ENCODE measurements around the gene KRTAP16-1.
"Not testable (repeated sequence)": the region's sequence is repeated elsewhere in the genome, so short reads cannot be mapped to it uniquely, and the experiment has no call there.

The KRTAP16-1 gene

DNA sequence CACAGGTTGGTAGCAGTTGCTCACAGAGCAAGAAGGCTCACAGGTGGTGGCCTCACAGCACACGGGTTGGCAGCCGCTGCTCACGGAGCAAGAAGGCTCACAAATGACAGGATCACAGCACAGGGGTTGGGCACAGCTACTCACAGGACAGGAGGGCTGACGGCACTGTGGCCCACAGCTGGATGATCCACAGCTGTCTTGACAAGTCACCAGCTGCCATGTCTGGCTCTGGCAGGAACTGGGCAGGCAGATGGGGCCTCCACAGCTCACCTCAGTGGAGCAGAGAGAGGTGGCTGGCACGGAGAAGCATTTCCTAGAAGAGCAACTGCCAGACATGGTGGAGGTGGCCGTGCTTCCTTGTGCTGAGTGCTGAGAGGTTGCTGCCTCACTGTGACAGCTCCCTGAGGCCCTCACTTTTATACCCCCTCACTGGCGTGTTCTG is at the start of gene KRTAP16-1:
TSS of gene KRTAP16-1 (minus strand) at position 392 of the 442 bp plus-strand sequence. CDS start at position 336, 56 bp downstream.
- H3K4me3 ChIP-seq: no peak within 1 kb of the TSS
- no peaks in the 10 kb centered on the region for H3K36me3 ChIP-seq
- DNase-seq: no peak
- TF ChIP-seq, protein P1, sequence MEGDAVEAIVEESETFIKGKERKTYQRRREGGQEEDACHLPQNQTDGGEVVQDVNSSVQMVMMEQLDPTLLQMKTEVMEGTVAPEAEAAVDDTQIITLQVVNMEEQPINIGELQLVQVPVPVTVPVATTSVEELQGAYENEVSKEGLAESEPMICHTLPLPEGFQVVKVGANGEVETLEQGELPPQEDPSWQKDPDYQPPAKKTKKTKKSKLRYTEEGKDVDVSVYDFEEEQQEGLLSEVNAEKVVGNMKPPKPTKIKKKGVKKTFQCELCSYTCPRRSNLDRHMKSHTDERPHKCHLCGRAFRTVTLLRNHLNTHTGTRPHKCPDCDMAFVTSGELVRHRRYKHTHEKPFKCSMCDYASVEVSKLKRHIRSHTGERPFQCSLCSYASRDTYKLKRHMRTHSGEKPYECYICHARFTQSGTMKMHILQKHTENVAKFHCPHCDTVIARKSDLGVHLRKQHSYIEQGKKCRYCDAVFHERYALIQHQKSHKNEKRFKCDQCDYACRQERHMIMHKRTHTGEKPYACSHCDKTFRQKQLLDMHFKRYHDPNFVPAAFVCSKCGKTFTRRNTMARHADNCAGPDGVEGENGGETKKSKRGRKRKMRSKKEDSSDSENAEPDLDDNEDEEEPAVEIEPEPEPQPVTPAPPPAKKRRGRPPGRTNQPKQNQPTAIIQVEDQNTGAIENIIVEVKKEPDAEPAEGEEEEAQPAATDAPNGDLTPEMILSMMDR (IDR thresholded peaks at IDR 0.05): no peak
- H3K27ac ChIP-seq: no peak within 1 kb of the TSS
- no peaks in the 10 kb centered on the region for H3K9me3 ChIP-seq
- H3K4me1 ChIP-seq: peaks cover 0 to 8% (median 0%) of the 10 kb centered on the region in 4 donors
- H3K27me3 ChIP-seq: peaks cover 0 to 16% of the 10 kb centered on the region in 2 donors
- intact Hi-C loops (cut with DNase I; ENCODE audit: low total_unique reads): no loop called here

- TF ChIP-seq, protein P1 (IDR thresholded peaks at IDR 0.05): no peak
- intact Hi-C loops (cut with DNase I; ENCODE audit: low total_unique reads): no loop called here
- Histone ChIP-seq H3K4me1 (no peaks in the 10 kb centered on the region), H3K4me3 (no peak overlapping the region), H3K27ac (no peak overlapping the region), H3K27me3 (no peaks in the 10 kb centered on the region), H3K36me3 (no peaks in the 10 kb centered on the region), H3K9me3 (peaks cover 0 to 5% (median 0%) of the 10 kb centered on the region in 3 donors)
- DNase-seq: no peak
These were observed 45.4 kb upstream of the KRTAP16-1 start for GRCh38 chr17:41354536-41354935.

DNA sequence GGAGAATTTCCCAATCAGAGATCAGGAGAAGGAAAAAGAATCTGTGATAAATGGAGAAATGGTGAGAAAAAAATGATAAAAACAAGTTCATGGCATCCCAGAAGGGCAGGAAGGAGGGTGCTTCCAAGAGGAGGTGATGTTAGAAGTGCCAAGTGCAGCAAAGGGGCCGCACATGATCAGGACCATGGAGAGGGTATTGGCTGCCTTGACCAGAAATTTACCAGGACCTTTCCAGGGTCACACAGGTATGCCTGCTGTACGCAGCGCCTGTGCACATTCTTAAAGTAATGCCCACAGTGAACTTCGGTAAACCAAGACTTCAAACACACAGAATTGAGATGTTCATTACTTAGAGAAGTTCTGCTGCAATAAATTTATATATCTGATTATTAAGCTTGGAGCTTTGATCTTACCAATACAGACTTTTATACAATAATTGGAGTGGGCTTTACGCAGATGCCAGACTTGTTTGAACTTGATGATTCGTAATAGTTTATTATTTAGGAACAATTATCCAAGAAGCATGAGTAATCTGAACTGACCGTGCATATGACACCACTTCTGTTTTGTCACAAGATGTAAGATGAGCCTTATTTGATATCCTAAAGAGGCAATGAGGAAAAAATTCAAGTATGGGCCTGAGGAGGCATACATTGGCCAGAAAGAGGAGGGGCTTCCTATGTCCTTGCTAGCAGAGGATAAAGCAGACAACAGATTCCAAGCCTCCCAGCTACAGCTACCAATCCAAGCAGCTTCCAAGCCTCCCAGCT is 43.7 kb upstream of the KRTAP16-1 start:
- Histone ChIP-seq H3K4me1 (no peaks in the 10 kb centered on the region), H3K36me3 (no peaks in the 10 kb centered on the region), H3K9me3 (peaks cover 0 to 5% (median 0%) of the 10 kb centered on the region in 3 donors), H3K4me3 (no peak overlapping the region), H3K27ac (no peak overlapping the region), H3K27me3 (no peaks in the 10 kb centered on the region)
- TF ChIP-seq, protein P1 (IDR thresholded peaks at IDR 0.05): no peak
- DNase-seq: no peak
- intact Hi-C loops (cut with DNase I; ENCODE audit: low total_unique reads): no loop called here

DNA sequence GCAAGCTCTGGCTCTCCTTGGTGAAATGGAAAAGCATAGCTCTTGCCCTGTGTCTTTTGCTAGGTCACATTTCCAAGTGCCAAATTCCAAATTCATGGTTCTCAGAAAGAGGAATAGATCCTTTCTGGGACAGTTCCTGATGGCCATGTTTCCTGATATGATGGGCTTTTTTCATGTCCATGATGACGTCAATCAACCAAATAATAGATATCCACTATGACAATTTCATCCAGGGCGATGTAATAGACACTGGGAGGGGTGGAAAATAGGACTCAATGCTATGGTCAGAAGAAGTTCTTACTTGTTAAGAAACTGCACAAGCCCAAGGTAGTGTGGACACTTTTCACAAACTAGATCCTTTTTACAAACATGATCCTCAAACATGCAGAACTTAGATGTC is 42.1 kb upstream of the KRTAP16-1 start:
- Histone ChIP-seq H3K4me3 (no peak overlapping the region), H3K4me1 (no peaks in the 10 kb centered on the region), H3K27me3 (no peaks in the 10 kb centered on the region), H3K9me3 (peaks cover 0 to 2% (median 0%) of the 10 kb centered on the region in 3 donors), H3K27ac (no peak overlapping the region), H3K36me3 (no peaks in the 10 kb centered on the region)
- TF ChIP-seq, protein P1 (IDR thresholded peaks at IDR 0.05): no peak
- intact Hi-C loops (cut with DNase I; ENCODE audit: low total_unique reads): no loop called here
- no peak for DNase-seq

- H3K4me1 ChIP-seq; H3K27me3 ChIP-seq; H3K36me3 ChIP-seq; DNase-seq; H3K9me3 ChIP-seq; H3K27ac ChIP-seq; H3K4me3 ChIP-seq; intact Hi-C loops (cut with DNase I; ENCODE audit: low total_unique reads): not testable (repeated sequence)
These were observed 41.3 kb upstream of the KRTAP16-1 start, which contains the start of gene KRT33A for GRCh38 chr17:41350381-41350878. KRT33A (minus strand) TSS chr17:41350828; CDS start chr17:41350767, 61 bp downstream.

Data from tibial artery (tissue), 4 donors.